Prostate gland (tissue), 2 donors: ENCODE results near the gene CACNG1. TPM values are rescaled to one million over a fixed set of nuclear protein-coding genes. Genes with fewer than 3 reads are reported as not detected.

ENCODE experiments used
- DNase-seq: peaks from one replicate; pipeline ENCODE4 v3.0.0-alpha.2; 2019; ENCODE audit warnings: low spot score
- H3K27ac ChIP-seq, 2 donors: fragments of 200-600 bp; sonication (generic); 2 replicates each; pipeline ENCODE4 v1.5.1; 2017 to 2019
- H3K27me3 ChIP-seq: fragments of 200-600 bp; sonication (generic); replicated peaks from 2 replicates; pipeline ENCODE4 v1.5.1; 2019; ENCODE audit not compliant: insufficient read depth
- H3K36me3 ChIP-seq, 2 donors: fragments of 200-600 bp; sonication (generic); 1 replicate in 1 of 2; 2 replicates in 1 of 2; pipeline versions ENCODE4 v1.5.1 to v1.8.1; 2017 to 2019
- H3K4me1 ChIP-seq: fragments of 200-600 bp; sonication (generic); replicated peaks from 2 replicates; pipeline ENCODE4 v1.5.1; 2019
- H3K4me3 ChIP-seq, 2 donors: fragments of 200-600 bp; sonication (generic); 2 replicates each; pipeline ENCODE4 v1.5.1; 2017 to 2019
- H3K9me3 ChIP-seq: fragments of 200-600 bp; sonication (generic); 2 replicates; pipeline ENCODE4 v1.5.1; 2017
- POLR2A ChIP-seq: fragments of 450-650 bp; IDR thresholded peaks from one replicate; pipeline ENCODE4 v1.6.1; 2016; ENCODE audit warnings: antibody characterized with exemption, mild to moderate bottlenecking
- POLR2AphosphoS5 ChIP-seq: sonication (generic); formaldehyde crosslinking; IDR thresholded peaks from one replicate; pipeline ENCODE4 v1.6.1; 2017; ENCODE audit warnings: antibody characterized with exemption
- intact Hi-C: fragments of 100-400 bp; cut with DNase I; formaldehyde crosslinking; loops from one replicate; pipeline ENCODE4 v1.14.2; 2022
- total RNA-seq, 2 donors: library from RNA; depleted of rRNA; stranded (reverse); fragments of >200 nt; gene quantifications; one replicate each; pipeline ENCODE4 v1.1.0, GENCODE V29; 2016
- TF ChIP-seq, protein P1 (sequence below), 4 experiments: fragments of 200-600 bp in 2 of 4; fragments of 450-650 bp in 2 of 4; sonication (generic) in 2 of 4; IDR thresholded peaks; 1 replicate in 3 of 4; 2 replicates in 1 of 4; pipeline ENCODE4 v1.5.1; 2016 to 2019; ENCODE audit warnings: antibody characterized with exemption in 4 of 4, mild to moderate bottlenecking in 2 of 4, moderate library complexity in 2 of 4

Gene CACNG1
- total RNA-seq, 2 donors from 2014 or later: 0.74 TPM; not detected in 1

DNA sequence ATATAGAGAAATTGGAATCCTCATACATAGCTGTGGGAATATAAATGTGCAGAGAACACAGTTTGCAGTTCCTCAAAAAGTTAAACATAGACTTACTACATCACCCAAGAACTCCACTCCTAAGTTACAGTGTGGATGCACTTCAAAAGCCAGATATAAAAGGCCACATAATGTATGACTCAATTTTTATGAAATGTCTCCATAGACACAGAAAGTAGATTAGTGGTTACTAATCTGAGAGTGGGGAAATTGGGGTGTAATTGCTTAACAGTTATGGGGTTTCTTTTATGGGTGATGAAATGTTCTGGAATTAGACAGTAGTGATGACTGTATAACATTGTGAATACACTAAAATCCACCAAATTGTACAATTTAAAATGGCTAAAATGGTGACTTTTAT lies 60.9 kb downstream of the CACNG1 start:
- Histone ChIP-seq H3K9me3 (no peaks in the 10 kb centered on the region), H3K4me3 (no peak overlapping the region), H3K27ac (no peak overlapping the region), H3K36me3 (peaks cover 3 to 6% of the 10 kb centered on the region in 2 donors), H3K4me1 (no peaks in the 10 kb centered on the region), H3K27me3 (no peaks in the 10 kb centered on the region)
- no peak for TF ChIP-seq POLR2AphosphoS5
- TF ChIP-seq, protein P1, sequence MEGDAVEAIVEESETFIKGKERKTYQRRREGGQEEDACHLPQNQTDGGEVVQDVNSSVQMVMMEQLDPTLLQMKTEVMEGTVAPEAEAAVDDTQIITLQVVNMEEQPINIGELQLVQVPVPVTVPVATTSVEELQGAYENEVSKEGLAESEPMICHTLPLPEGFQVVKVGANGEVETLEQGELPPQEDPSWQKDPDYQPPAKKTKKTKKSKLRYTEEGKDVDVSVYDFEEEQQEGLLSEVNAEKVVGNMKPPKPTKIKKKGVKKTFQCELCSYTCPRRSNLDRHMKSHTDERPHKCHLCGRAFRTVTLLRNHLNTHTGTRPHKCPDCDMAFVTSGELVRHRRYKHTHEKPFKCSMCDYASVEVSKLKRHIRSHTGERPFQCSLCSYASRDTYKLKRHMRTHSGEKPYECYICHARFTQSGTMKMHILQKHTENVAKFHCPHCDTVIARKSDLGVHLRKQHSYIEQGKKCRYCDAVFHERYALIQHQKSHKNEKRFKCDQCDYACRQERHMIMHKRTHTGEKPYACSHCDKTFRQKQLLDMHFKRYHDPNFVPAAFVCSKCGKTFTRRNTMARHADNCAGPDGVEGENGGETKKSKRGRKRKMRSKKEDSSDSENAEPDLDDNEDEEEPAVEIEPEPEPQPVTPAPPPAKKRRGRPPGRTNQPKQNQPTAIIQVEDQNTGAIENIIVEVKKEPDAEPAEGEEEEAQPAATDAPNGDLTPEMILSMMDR (IDR thresholded peaks at IDR 0.05): no peak
- TF ChIP-seq POLR2A: no peak
- no peak for DNase-seq
- intact Hi-C loops: no loop called here

Other genes with a start within 250 kb of the CACNG1 start
- not detected for gene CACNG5, start 209.4 kb upstream of the CACNG1 start, total RNA-seq
- gene CACNG4, start 79.8 kb upstream of the CACNG1 start, total RNA-seq: 10 to 100 TPM in 1 of 2 donors, 1 to 10 TPM in 1; 9.5 to 12.9 TPM
- 10 to 100 TPM; 38.7 to 99.4 TPM for gene HELZ, start 200.6 kb downstream of the CACNG1 start, total RNA-seq